ENCODE data around the gene PPP1R8.
A peak's percentile ranks its signal among the peaks of the same experiment; 100 is the strongest.
"Not testable (repeated sequence)": the region's sequence is repeated elsewhere in the genome, so short reads cannot be mapped to it uniquely, and the experiment has no call there.

Gene PPP1R8

DNA sequence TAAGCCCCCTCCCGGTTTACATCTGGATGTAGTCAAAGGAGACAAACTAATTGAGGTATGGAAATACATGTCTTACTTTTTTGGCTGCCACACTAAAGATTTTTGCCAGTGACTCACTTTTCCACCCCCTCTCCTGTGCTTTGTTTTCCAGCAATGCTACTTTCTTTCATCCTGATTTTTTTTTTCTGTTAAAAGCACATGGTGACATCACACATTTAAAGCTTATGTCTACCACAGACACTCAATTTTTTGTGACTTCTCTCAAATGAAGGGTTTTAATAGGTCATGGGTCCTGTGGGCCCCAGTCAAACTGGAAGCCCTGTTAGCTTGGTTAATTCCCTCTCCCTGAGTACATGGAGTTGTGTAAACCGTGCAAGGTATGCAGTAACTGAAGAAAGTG is 2.2 kb downstream of the PPP1R8 start:
- peaks cover 67% of the 10 kb centered on the region for H3K79me2 ChIP-seq (ENCODE audit: control insufficient read depth, insufficient read depth, low read length, unreplicated experiment)
- peaks cover 17% of the 10 kb centered on the region for H3K4me1 ChIP-seq (ENCODE audit: control insufficient read depth, insufficient read depth, low read length, unreplicated experiment)
- peaks cover 13% of the 10 kb centered on the region for H3K36me3 ChIP-seq (ENCODE audit: insufficient read depth, low read length)
- H2AFZ ChIP-seq (ENCODE audit: low read length, unreplicated experiment), result no peak overlapping the region
- H3K27me3 ChIP-seq (ENCODE audit: insufficient read depth, low read length), result no peaks in the 10 kb centered on the region
- peak overlapping the region; percentile 75 for H3K27ac ChIP-seq (ENCODE audit: low read depth, low read length)
- H3K4me3 ChIP-seq (ENCODE audit: low read depth, low read length), result peak overlapping the region; percentile 85

DNA sequence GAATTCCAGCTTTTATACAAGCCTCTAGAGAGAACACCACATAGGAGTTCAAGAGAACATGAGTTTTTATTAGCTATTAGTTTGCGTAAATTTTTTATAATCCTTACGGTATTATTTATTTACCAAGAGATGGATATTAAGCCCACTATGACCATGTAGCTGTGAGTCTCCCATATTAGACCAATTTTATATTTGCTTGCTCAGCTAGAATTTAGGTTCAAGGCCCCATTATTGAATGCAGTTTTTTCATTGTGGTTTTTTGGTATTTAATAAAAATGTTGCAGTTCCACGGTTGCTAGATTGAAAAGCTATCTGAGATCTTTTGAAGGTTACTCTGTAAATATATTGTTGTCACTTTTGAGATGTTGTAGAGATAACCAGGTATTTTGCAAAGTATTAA is 2.9 kb downstream of the PPP1R8 start:
- no peak overlapping the region for H3K4me3 ChIP-seq (ENCODE audit: low read depth, low read length)
- H3K27ac ChIP-seq (ENCODE audit: low read depth, low read length), result peak overlapping the region; percentile 50; the same call in 1 of the 2 replicates
- H3K79me2 ChIP-seq (ENCODE audit: control insufficient read depth, insufficient read depth, low read length, unreplicated experiment), result peaks cover 67% of the 10 kb centered on the region
- H3K4me1 ChIP-seq (ENCODE audit: control insufficient read depth, insufficient read depth, low read length, unreplicated experiment), result peaks cover 17% of the 10 kb centered on the region
- no peaks in the 10 kb centered on the region for H3K27me3 ChIP-seq (ENCODE audit: insufficient read depth, low read length)
- H3K36me3 ChIP-seq (ENCODE audit: insufficient read depth, low read length), result peaks cover 13% of the 10 kb centered on the region
- no peak overlapping the region for H2AFZ ChIP-seq (ENCODE audit: low read length, unreplicated experiment)

- H3K79me2 ChIP-seq (ENCODE audit: control insufficient read depth, insufficient read depth, low read length, unreplicated experiment), result peaks cover 77% of the 10 kb centered on the region
- no peak overlapping the region for H3K4me3 ChIP-seq (ENCODE audit: low read depth, low read length)
- H3K27ac ChIP-seq (ENCODE audit: low read depth, low read length), result no peak overlapping the region
- H2AFZ ChIP-seq (ENCODE audit: low read length, unreplicated experiment), result no peak overlapping the region
- H3K36me3 ChIP-seq (ENCODE audit: insufficient read depth, low read length), result peaks cover 26% of the 10 kb centered on the region
- no peaks in the 10 kb centered on the region for H3K27me3 ChIP-seq (ENCODE audit: insufficient read depth, low read length)
- H3K4me1 ChIP-seq (ENCODE audit: control insufficient read depth, insufficient read depth, low read length, unreplicated experiment), result peaks cover 17% of the 10 kb centered on the region
These were observed 4.5 kb downstream of the PPP1R8 start for GRCh38 chr1:27835046-27835445.

DNA sequence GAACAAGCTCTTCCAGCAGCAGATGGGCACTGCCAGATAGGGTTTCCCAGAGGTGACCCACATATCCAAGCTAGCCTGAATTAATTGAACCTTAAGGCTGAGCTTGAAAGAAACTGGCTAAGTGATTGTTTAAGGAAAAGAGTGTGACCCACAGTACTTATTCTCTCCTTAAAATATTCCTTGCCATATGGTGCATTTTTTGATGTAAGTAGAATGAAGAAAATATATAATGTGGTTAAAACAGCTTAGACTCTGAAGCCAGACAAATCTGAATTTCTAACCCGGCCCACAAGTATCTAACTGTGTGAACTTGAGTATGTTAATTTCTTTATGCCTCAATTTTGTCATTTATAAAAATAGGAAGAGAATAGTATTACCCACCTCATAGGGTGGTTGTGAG is 4.9 kb downstream of the PPP1R8 start:
- H3K79me2 ChIP-seq (ENCODE audit: control insufficient read depth, insufficient read depth, low read length, unreplicated experiment), result peaks cover 77% of the 10 kb centered on the region
- H3K4me1 ChIP-seq (ENCODE audit: control insufficient read depth, insufficient read depth, low read length, unreplicated experiment), result peaks cover 17% of the 10 kb centered on the region
- no peak overlapping the region for H2AFZ ChIP-seq (ENCODE audit: low read length, unreplicated experiment)
- H3K4me3 ChIP-seq (ENCODE audit: low read depth, low read length), result no peak overlapping the region
- peaks cover 30% of the 10 kb centered on the region for H3K36me3 ChIP-seq (ENCODE audit: insufficient read depth, low read length)
- H3K27me3 ChIP-seq (ENCODE audit: insufficient read depth, low read length), result no peaks in the 10 kb centered on the region
- no peak overlapping the region for H3K27ac ChIP-seq (ENCODE audit: low read depth, low read length)

GRCh38 chr1:27849951-27850350 is 19.4 kb downstream of the PPP1R8 start:
- Histone ChIP-seq H3K36me3 (ENCODE audit: insufficient read depth, low read length) (peaks cover 14% of the 10 kb centered on the region; the same call in 1 of the 2 replicates), H2AFZ (ENCODE audit: low read length, unreplicated experiment) (no peak overlapping the region), H3K4me1 (ENCODE audit: control insufficient read depth, insufficient read depth, low read length, unreplicated experiment) (no peaks in the 10 kb centered on the region), H3K27me3 (ENCODE audit: insufficient read depth, low read length) (no peaks in the 10 kb centered on the region), H3K27ac (ENCODE audit: low read depth, low read length) (no peak overlapping the region), H3K79me2 (ENCODE audit: control insufficient read depth, insufficient read depth, low read length, unreplicated experiment) (no peaks in the 10 kb centered on the region), H3K4me3 (ENCODE audit: low read depth, low read length) (no peak overlapping the region)

- Histone ChIP-seq H3K4me1 (ENCODE audit: control insufficient read depth, insufficient read depth, low read length, unreplicated experiment) (peaks cover 5% of the 10 kb centered on the region), H3K36me3 (ENCODE audit: insufficient read depth, low read length) (peaks cover 6% of the 10 kb centered on the region; the same call in 1 of the 2 replicates), H3K27me3 (ENCODE audit: insufficient read depth, low read length) (no peaks in the 10 kb centered on the region), H3K27ac (ENCODE audit: low read depth, low read length) (no peak overlapping the region), H3K79me2 (ENCODE audit: control insufficient read depth, insufficient read depth, low read length, unreplicated experiment) (no peaks in the 10 kb centered on the region), H2AFZ (ENCODE audit: low read length, unreplicated experiment) (no peak overlapping the region), H3K4me3 (ENCODE audit: low read depth, low read length) (no peak overlapping the region)
These were observed 24.5 kb downstream of the PPP1R8 start for GRCh38 chr1:27855085-27855484.

DNA sequence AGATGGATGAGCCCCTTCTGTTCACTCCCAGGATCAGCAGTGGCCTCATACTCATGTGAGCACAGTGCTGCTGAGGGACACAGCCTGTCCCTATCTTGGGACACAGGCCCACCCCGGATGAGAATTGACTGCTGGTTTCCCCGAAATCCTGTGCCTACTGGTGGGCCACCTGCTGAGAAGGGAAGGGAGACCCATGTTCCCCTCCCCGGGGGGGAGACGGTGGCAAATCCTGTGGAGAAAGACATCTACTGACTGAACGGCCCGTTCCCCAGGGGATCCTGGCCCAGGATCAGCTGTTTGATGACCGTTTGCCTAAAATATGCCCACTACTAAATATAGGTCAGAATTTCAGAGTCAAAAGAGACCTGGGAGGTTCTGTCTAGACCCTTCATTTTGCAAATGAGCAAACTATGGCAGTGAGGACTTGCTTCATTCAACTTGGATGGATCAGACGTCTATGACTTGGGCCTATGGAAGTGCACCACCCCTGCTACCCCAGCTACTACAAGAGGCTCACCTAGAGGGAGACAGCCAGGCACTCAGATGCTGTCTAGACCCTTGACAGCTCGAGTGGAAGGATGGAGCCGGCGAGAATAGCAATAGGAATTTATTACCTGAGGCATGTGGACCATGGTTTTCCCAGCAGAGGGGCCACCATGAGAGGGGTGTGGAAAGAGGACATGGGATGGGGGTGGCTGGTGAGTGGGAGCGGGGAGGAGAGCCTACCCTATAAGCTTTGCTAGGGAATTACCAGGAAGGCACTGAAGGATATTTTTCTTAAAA is 26.2 kb downstream of the PPP1R8 start:
- Histone ChIP-seq H3K27me3 (ENCODE audit: insufficient read depth, low read length) (no peaks in the 10 kb centered on the region), H3K79me2 (ENCODE audit: control insufficient read depth, insufficient read depth, low read length, unreplicated experiment) (no peaks in the 10 kb centered on the region), H3K27ac (ENCODE audit: low read depth, low read length) (no peak overlapping the region), H3K4me1 (ENCODE audit: control insufficient read depth, insufficient read depth, low read length, unreplicated experiment) (peaks cover 5% of the 10 kb centered on the region), H3K36me3 (ENCODE audit: insufficient read depth, low read length) (0 out of 2 replicates have a peak, but pooled peaks cover under 1% of the 10 kb centered on the region), H3K4me3 (ENCODE audit: low read depth, low read length) (no peak overlapping the region), H2AFZ (ENCODE audit: low read length, unreplicated experiment) (no peak overlapping the region)

DNA sequence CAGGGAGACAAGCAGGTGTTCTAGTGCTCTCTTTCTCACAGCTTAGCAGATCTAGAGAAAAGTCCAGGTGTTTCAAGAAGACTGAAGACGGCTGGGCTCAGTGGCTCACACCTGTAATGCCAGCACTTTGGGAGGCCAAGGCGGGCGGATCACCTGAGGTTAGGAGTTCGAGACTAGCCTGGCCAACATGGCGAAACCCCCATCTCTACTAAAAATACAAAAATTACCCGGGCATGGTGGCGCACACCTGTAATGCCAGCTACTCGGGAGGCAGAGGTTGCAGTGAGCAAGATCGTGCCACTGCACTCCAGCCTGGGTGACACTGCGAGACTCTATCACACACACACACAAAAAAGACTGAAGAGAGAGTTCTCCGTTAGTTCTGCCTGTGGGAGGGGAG is 27.0 kb downstream of the PPP1R8 start:
- not testable (repeated sequence) for H3K27ac ChIP-seq (ENCODE audit: low read depth, low read length); H3K4me3 ChIP-seq (ENCODE audit: low read depth, low read length); H2AFZ ChIP-seq (ENCODE audit: low read length, unreplicated experiment); H3K27me3 ChIP-seq (ENCODE audit: insufficient read depth, low read length); H3K79me2 ChIP-seq (ENCODE audit: control insufficient read depth, insufficient read depth, low read length, unreplicated experiment); H3K36me3 ChIP-seq (ENCODE audit: insufficient read depth, low read length)
- peaks cover 12% of the 10 kb centered on the region for H3K4me1 ChIP-seq (ENCODE audit: control insufficient read depth, insufficient read depth, low read length, unreplicated experiment)

GRCh38 chr1:27858072-27858948 is 27.7 kb downstream of the PPP1R8 start:
- Histone ChIP-seq H3K4me3 (ENCODE audit: low read depth, low read length) (no peak overlapping the region), H2AFZ (ENCODE audit: low read length, unreplicated experiment) (no peak overlapping the region), H3K4me1 (ENCODE audit: control insufficient read depth, insufficient read depth, low read length, unreplicated experiment) (peaks cover 18% of the 10 kb centered on the region), H3K79me2 (ENCODE audit: control insufficient read depth, insufficient read depth, low read length, unreplicated experiment) (no peaks in the 10 kb centered on the region), H3K27me3 (ENCODE audit: insufficient read depth, low read length) (no peaks in the 10 kb centered on the region), H3K27ac (ENCODE audit: low read depth, low read length) (no peak overlapping the region), H3K36me3 (ENCODE audit: insufficient read depth, low read length) (no peaks in the 10 kb centered on the region)

DNA sequence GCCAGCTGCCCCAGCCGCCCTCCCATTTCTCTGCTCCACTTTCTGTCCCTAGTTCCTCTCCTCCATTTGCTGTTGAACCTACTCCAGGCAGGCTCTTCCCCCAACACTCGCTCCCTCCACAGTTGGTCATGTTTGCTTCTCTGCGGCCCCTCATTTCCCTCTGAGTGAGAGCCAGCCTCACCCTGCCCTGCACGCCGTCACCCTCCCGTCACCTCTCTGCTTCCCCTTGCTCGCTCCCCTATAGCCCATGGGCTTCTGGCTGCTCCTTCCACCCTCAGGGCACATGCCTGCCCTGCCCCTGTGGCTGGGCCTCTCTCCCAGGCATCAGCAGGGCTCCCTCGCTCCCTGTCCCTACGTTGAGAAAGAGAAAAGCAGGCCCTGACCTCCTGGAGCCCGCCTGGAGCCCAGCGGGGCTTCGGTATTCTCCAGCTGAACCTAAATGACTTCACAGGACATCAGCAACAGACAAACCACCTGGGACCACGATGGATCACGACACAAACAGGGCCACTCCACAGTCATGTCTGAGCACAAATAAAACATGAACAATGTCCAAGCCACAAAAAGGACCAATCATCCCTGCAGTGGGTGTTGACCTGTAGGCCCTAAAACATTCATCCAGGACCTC is 28.5 kb downstream of the PPP1R8 start:
- H2AFZ ChIP-seq (ENCODE audit: low read length, unreplicated experiment), result no peak overlapping the region
- H3K4me1 ChIP-seq (ENCODE audit: control insufficient read depth, insufficient read depth, low read length, unreplicated experiment), result peaks cover 25% of the 10 kb centered on the region
- H3K36me3 ChIP-seq (ENCODE audit: insufficient read depth, low read length), result no peaks in the 10 kb centered on the region
- no peaks in the 10 kb centered on the region for H3K79me2 ChIP-seq (ENCODE audit: control insufficient read depth, insufficient read depth, low read length, unreplicated experiment)
- H3K27ac ChIP-seq (ENCODE audit: low read depth, low read length), result no peak overlapping the region
- no peaks in the 10 kb centered on the region for H3K27me3 ChIP-seq (ENCODE audit: insufficient read depth, low read length)
- H3K4me3 ChIP-seq (ENCODE audit: low read depth, low read length), result no peak overlapping the region
